Right lobe of liver (tissue), 6 donors: ENCODE data around the gene RPS27A. TPM values are rescaled to one million over a fixed set of nuclear protein-coding genes. Genes with fewer than 3 reads are reported as not detected.
"Not testable (repeated sequence)": the region's sequence is repeated elsewhere in the genome, so short reads cannot be mapped to it uniquely, and the experiment has no call there.

Source experiments
- ATAC-seq, 4 donors: fragments of 200-7000 bp; cut with Tn5 transposase; one replicate each; pipeline ENCODE4 v1.9.1; 2020; ENCODE audit warnings: mild to moderate bottlenecking in 4 of 4, moderate library complexity in 4 of 4
- DNase-seq, 3 donors: peaks; one replicate each; pipeline ENCODE4 v3.0.0-alpha.2; 2020
- H3K27ac ChIP-seq, 3 donors: fragments of 200-600 bp; one replicate each; pipeline ENCODE4 v1.8.0; 2022
- H3K27me3 ChIP-seq, 2 donors: fragments of 200-600 bp; one replicate each; pipeline ENCODE4 v1.8.0; 2022
- H3K36me3 ChIP-seq, 4 donors: fragments of 200-600 bp; sonication (generic) in 1 of 4; one replicate each; pipeline versions ENCODE4 v1.5.1 to v1.8.0; 2017 to 2022; ENCODE audit warnings: control low read depth in 1 of 4
- H3K4me1 ChIP-seq, 4 donors: fragments of 200-600 bp; sonication (generic) in 1 of 4; one replicate each; pipeline versions ENCODE4 v1.5.1 to v1.8.0; 2017 to 2022; ENCODE audit warnings: control low read depth in 1 of 4
- H3K4me3 ChIP-seq, 3 donors: fragments of 200-600 bp; one replicate each; pipeline ENCODE4 v1.8.0; 2022
- H3K9me3 ChIP-seq, 4 donors: fragments of 200-600 bp; sonication (generic) in 1 of 4; one replicate each; pipeline versions ENCODE4 v1.5.1 to v1.8.0; 2017 to 2022; ENCODE audit warnings: control low read depth in 1 of 4
- POLR2A ChIP-seq: fragments of 450-650 bp; IDR thresholded peaks from one replicate; pipeline ENCODE4 v1.6.1; 2017; ENCODE audit warnings: antibody characterized with exemption, mild to moderate bottlenecking
- WGBS: methylation state at CpG from one replicate; pipeline ENCODE4 v1.1.6; 2018; ENCODE audit warnings: low coverage, low lambda C conversion rate; ENCODE audit not compliant: insufficient coverage; ENCODE audit errors: missing lambda C conversion rate; 5-methylcytosine and 5-hydroxymethylcytosine counted together
- intact Hi-C, 2 donors: fragments of 100-400 bp; cut with DNase I; formaldehyde crosslinking; loops; one replicate each; pipeline versions ENCODE4 v1.11.2 to v1.14.1; 2022
- total RNA-seq, 6 experiments: library from RNA; depleted of rRNA in 2 of 6; stranded (reverse); fragments of >200 nt in 2 of 6; fragmentation: NEBNext Ultra II Directional in 3 of 6; extraction: Animal tissue kit (Norgen Biotek cat#: 25700) in 3 of 6; gene quantifications; one replicate each; pipeline versions ENCODE4 v1.1.0 to v1.2.4, GENCODE V29; 2016 to 2023
- TF ChIP-seq, protein P1 (sequence below), 4 donors: fragments of 200-600 bp in 3 of 4; fragments of 450-650 bp in 1 of 4; IDR thresholded peaks; one replicate each; pipeline versions ENCODE4 v1.5.1 to v1.8.0; 2016 to 2022; ENCODE audit warnings: antibody characterized with exemption in 4 of 4, mild to moderate bottlenecking in 2 of 4
- donor health status: DM: no; HTN: yes; CAD: no.
- donor health status: DM: no; HTN: no; CAD: no.
- donor health status: DM: no; HTN: no; CAD: no.
- donor health status: DM: no; HTN: yes; CAD: no.
- donor health status: DM: no; HTN: yes; CAD: no.

RPS27A gene
- total RNA-seq, 6 experiments from 2014 or later, result 241 to 478 (median 297) TPM

DNA sequence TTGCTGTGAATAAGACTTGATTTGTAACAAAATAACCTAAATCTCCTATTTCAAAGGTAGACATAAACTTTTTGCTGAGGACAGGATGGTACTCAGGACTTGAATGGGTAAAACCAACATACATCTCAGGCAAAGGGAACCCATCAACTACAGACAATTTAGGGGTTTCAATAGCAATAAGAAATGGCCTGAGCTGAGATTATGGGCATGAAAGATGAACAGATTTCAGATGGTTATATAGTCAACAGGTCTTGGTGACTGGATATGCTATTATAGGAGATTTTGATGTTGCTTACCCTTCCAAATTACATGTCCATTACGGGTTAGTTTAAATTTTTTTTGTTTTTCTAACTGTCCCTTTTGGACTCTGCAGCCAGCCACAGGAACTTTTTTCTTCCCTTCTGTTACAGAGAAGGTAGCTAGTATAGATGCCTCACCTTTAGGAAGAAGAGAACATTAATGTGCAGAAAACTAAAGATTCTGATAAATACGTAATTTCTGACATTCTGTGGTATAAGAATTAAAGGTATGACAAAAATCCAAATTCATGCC is 4.6 kb downstream of the RPS27A start:
- peaks cover 0 to 65% (median 25%) of the 10 kb centered on the region in 4 donors for H3K36me3 ChIP-seq
- ATAC-seq, result no peak

DNA sequence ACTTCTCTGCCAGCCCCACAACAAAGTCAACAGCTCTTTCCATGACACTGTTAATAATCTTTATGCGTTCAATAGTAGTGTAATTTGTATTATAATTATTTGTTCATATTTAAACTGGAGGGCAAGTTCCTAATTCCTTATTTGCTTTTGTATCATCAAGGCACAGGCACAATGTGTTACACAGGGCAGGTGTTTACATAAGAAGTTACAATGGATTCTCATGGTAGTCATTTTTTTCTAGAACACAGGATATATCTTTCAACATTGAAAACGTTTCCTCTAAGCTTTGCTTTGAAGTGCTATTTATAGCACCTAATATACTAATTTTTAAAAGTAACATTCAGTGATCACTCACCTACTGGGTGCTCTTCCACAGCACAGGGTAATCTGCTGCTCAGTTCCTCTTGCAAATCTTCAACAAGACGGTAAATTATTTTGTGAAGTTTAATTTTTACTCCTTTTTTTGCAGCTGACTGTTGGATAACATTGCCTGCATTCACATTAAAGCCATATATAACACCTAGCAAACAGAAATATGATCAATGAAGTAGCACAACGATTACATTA is 7.3 kb downstream of the RPS27A start:
- no peak overlapping the region for H3K27ac ChIP-seq
- H3K4me1 ChIP-seq, result no peaks in the 10 kb centered on the region
- no peaks in the 10 kb centered on the region for H3K27me3 ChIP-seq
- 70% methylated on average over 4 of the region's 4 CpGs for WGBS
- intact Hi-C loops, result no loop called here
- TF ChIP-seq POLR2A, result no peak
- TF ChIP-seq, protein P1, sequence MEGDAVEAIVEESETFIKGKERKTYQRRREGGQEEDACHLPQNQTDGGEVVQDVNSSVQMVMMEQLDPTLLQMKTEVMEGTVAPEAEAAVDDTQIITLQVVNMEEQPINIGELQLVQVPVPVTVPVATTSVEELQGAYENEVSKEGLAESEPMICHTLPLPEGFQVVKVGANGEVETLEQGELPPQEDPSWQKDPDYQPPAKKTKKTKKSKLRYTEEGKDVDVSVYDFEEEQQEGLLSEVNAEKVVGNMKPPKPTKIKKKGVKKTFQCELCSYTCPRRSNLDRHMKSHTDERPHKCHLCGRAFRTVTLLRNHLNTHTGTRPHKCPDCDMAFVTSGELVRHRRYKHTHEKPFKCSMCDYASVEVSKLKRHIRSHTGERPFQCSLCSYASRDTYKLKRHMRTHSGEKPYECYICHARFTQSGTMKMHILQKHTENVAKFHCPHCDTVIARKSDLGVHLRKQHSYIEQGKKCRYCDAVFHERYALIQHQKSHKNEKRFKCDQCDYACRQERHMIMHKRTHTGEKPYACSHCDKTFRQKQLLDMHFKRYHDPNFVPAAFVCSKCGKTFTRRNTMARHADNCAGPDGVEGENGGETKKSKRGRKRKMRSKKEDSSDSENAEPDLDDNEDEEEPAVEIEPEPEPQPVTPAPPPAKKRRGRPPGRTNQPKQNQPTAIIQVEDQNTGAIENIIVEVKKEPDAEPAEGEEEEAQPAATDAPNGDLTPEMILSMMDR (IDR thresholded peaks at IDR 0.05), result no peak
- no peak overlapping the region for H3K4me3 ChIP-seq
- H3K36me3 ChIP-seq, result peaks cover 0 to 74% (median 22%) of the 10 kb centered on the region in 4 donors
- no peaks in the 10 kb centered on the region for H3K9me3 ChIP-seq
- ATAC-seq, result no peak
- DNase-seq, result no peak

More for the DNA sequence above, 4.6 kb downstream of the RPS27A start:
- no peak for DNase-seq
- H3K9me3 ChIP-seq, result no peaks in the 10 kb centered on the region
- no peak overlapping the region for H3K4me3 ChIP-seq
- TF ChIP-seq POLR2A, result no peak
- TF ChIP-seq, protein P1 (IDR thresholded peaks at IDR 0.05), result no peak
- H3K27ac ChIP-seq, result no peak overlapping the region
- peaks cover 0 to 13% (median 5%) of the 10 kb centered on the region in 4 donors for H3K4me1 ChIP-seq
- intact Hi-C loops, result no loop called here
- 88% methylated on average over 2 of the region's 2 CpGs for WGBS
- H3K27me3 ChIP-seq, result no peaks in the 10 kb centered on the region

DNA sequence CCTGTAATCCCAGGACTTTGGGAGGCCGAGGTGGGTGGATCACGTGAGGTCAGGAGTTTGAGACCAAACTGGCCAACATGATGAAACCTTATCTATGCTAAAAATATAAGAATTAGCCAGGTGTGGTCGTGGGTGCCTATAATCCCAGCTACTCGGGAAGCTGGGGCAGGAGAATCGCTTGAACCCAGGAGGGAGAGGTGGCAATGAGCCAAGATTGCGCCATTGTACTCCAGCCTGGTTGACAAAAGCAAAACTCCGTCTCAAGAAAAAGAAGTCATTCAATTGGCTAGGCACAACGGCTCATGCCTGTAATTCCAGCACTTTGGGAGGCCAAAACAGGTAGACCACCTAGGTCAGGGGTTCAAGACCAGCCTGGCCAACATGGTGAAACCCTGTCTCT is 9.1 kb downstream of the RPS27A start:
- H3K4me1 ChIP-seq, H3K4me3 ChIP-seq, H3K27me3 ChIP-seq, DNase-seq, ATAC-seq, H3K27ac ChIP-seq, intact Hi-C loops, H3K9me3 ChIP-seq: not testable (repeated sequence)
- WGBS, result 100% methylated on average over 3 of the region's 8 CpGs
- H3K36me3 ChIP-seq, result peaks cover 0 to 74% (median 7%) of the 10 kb centered on the region in 4 donors

DNA sequence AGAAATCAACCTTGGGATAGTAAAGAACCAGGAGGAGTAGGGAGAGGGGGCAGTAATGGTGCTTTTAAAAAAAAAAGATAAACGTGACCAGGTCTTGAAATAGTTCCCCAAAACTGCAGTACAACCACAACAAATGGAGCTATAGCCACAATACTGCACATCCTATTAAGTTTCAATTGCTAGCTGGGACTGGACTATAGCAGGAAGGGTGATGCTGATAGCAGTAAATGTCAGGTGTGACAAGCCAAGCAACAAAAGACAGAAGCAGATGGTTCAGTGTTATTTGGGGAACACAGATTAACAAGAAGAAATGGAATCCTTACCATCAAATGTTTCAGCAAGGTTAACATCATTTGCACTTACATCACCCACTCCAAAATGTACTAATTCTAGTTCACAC is 10.1 kb downstream of the RPS27A start:
- Histone ChIP-seq H3K4me1 (no peaks in the 10 kb centered on the region), H3K36me3 (peaks cover 0 to 71% (median 8%) of the 10 kb centered on the region in 4 donors), H3K27ac (no peak overlapping the region), H3K4me3 (no peak overlapping the region), H3K9me3 (no peaks in the 10 kb centered on the region), H3K27me3 (no peaks in the 10 kb centered on the region)
- WGBS, result 55% methylated on average over 1 of the region's 1 CpG
- ATAC-seq, result no peak
- intact Hi-C loops, result no loop called here
- no peak for TF ChIP-seq POLR2A
- TF ChIP-seq, protein P1 (IDR thresholded peaks at IDR 0.05), result no peak
- DNase-seq, result no peak

DNA sequence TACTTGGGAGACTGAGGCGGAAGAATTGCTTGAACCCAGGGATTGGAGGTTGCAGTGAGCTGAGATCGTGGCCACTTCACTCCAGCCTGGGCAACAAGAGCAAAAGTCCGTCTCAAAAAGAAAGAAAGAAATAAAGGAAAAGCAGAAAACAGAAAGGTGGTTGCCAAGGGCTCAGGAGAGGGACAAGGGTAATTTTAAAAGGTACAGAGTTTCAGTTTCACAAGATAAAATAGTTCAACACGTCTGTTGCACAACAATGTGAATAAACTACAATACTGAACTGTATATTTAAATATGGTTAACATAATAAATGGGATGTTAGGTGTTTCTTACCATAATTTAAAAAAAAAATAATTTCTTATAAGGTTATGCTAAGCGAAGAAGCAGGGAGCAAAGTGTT is 12.9 kb downstream of the RPS27A start:
- ATAC-seq (no peak), DNase-seq (no peak)
- no peak overlapping the region for H3K4me3 ChIP-seq
- H3K27me3 ChIP-seq, result no peaks in the 10 kb centered on the region
- peaks cover 0 to 62% (median 14%) of the 10 kb centered on the region in 4 donors for H3K36me3 ChIP-seq
- TF ChIP-seq, protein P1 (IDR thresholded peaks at IDR 0.05), result no peak
- 71% methylated on average over 5 of the region's 5 CpGs for WGBS
- intact Hi-C loops, result no loop called here
- no peaks in the 10 kb centered on the region for H3K9me3 ChIP-seq
- no peaks in the 10 kb centered on the region for H3K4me1 ChIP-seq
- H3K27ac ChIP-seq, result no peak overlapping the region
